ENCODE data around the gene NPIPB9. TPM values are rescaled to one million over a fixed set of nuclear protein-coding genes. Genes with fewer than 3 reads are reported as not detected.
"Not testable (repeated sequence)": the region's sequence is repeated elsewhere in the genome, so short reads cannot be mapped to it uniquely, and the experiment has no call there.

NPIPB9 gene
- total RNA-seq, 1 donor from 2014 or later = not detected

GRCh38 chr16:28749997-28750465, 1.6 kb upstream of the NPIPB9 start:
- peak overlapping the region; percentile 51 for H3K4me3 ChIP-seq
- H3K27me3 ChIP-seq (ENCODE audit: low read depth); H3K27ac ChIP-seq (replicated peaks); intact Hi-C loops (cut with micrococcal nuclease); H3K9me3 ChIP-seq (replicated peaks); H3K4me1 ChIP-seq; H3K36me3 ChIP-seq: not testable (repeated sequence)
- TF ChIP-seq CTCF (IDR thresholded peaks at IDR 0.05; ENCODE audit: borderline replicate concordance) = peak; percentile 40
- DNase-seq = peak; percentile 16

- peak overlapping the region; percentile 51 for H3K4me3 ChIP-seq
- H3K27ac ChIP-seq (replicated peaks); H3K4me1 ChIP-seq; H3K27me3 ChIP-seq (ENCODE audit: low read depth); H3K9me3 ChIP-seq (replicated peaks); intact Hi-C loops (cut with micrococcal nuclease); H3K36me3 ChIP-seq; DNase-seq: not testable (repeated sequence)
Measured at GRCh38 chr16:28750469-28751067, 1.0 kb upstream of the NPIPB9 start.

GRCh38 chr16:28781697-28782096, 30.1 kb downstream of the NPIPB9 start:
- H3K27me3 ChIP-seq (ENCODE audit: low read depth); H3K4me1 ChIP-seq; intact Hi-C loops (cut with micrococcal nuclease); H3K9me3 ChIP-seq (replicated peaks); H3K27ac ChIP-seq (replicated peaks); H3K36me3 ChIP-seq; DNase-seq; H3K4me3 ChIP-seq: not testable (repeated sequence)

- DNase-seq; H3K36me3 ChIP-seq; intact Hi-C loops (cut with micrococcal nuclease); H3K4me1 ChIP-seq; H3K27ac ChIP-seq (replicated peaks); H3K27me3 ChIP-seq (ENCODE audit: low read depth); H3K4me3 ChIP-seq; H3K9me3 ChIP-seq (replicated peaks): not testable (repeated sequence)
Measured at GRCh38 chr16:28782357-28782756, 30.8 kb downstream of the NPIPB9 start.

GRCh38 chr16:28802235-28803019, 50.8 kb downstream of the NPIPB9 start:
- H3K27me3 ChIP-seq (ENCODE audit: low read depth); H3K4me1 ChIP-seq; H3K36me3 ChIP-seq; H3K9me3 ChIP-seq (replicated peaks); intact Hi-C loops (cut with micrococcal nuclease); H3K27ac ChIP-seq (replicated peaks): not testable (repeated sequence)
- peak; percentile 58 for TF ChIP-seq CTCF (IDR thresholded peaks at IDR 0.05; ENCODE audit: borderline replicate concordance)
- peak; percentile 21 for DNase-seq
- H3K4me3 ChIP-seq = peak overlapping the region; percentile 49

- intact Hi-C loops (cut with micrococcal nuclease); H3K27me3 ChIP-seq (ENCODE audit: low read depth); DNase-seq; H3K9me3 ChIP-seq (replicated peaks); H3K4me3 ChIP-seq; H3K4me1 ChIP-seq; H3K27ac ChIP-seq (replicated peaks); H3K36me3 ChIP-seq: not testable (repeated sequence)
Measured at GRCh38 chr16:28807445-28808120, 56.0 kb downstream of the NPIPB9 start.

- intact Hi-C loops (cut with micrococcal nuclease) = no loop called here
- no peak for DNase-seq
- Histone ChIP-seq H3K9me3 (replicated peaks) (no peaks in the 10 kb centered on the region), H3K4me3 (no peak overlapping the region), H3K36me3 (no peaks in the 10 kb centered on the region), H3K4me1 (peaks cover 26% of the 10 kb centered on the region), H3K27me3 (ENCODE audit: low read depth) (no peaks in the 10 kb centered on the region), H3K27ac (replicated peaks) (no peak overlapping the region)
- TF ChIP-seq CTCF (IDR thresholded peaks at IDR 0.05; ENCODE audit: borderline replicate concordance) = no peak
Measured at GRCh38 chr16:28820016-28820415, 68.4 kb downstream of the NPIPB9 start.

GRCh38 chr16:28820546-28820945, 69.0 kb downstream of the NPIPB9 start:
- H3K27ac ChIP-seq (replicated peaks); H3K27me3 ChIP-seq (ENCODE audit: low read depth); H3K9me3 ChIP-seq (replicated peaks); DNase-seq; H3K36me3 ChIP-seq; intact Hi-C loops (cut with micrococcal nuclease); H3K4me3 ChIP-seq: not testable (repeated sequence)
- peaks cover 31% of the 10 kb centered on the region for H3K4me1 ChIP-seq

Data from left ventricle myocardium inferior (tissue), 1 donor.